ENCODE measurements around the gene PRPF40A. TPM values are rescaled to one million over a fixed set of nuclear protein-coding genes. Genes with fewer than 3 reads are reported as not detected.

Gene PRPF40A
- total and polyA plus RNA-seq, 9 of the 15 experiments (the other 6 are each of a cell fraction or from before 2014, with no cell fraction given) = 168 to 304 (median 264) TPM

- H3K9ac ChIP-seq (ENCODE audit: insufficient read depth in 1 of 2, low read depth in 2 of 2, low read length in 2 of 2) = no peak overlapping the region
- intact Hi-C loops (cut with micrococcal nuclease) (no loop called here), in situ Hi-C loops (cut with MboI) (no loop called here)
- 0% methylated on average over 2 of the region's 2 CpGs for WGBS (ENCODE audit: insufficient coverage, low coverage, missing lambda C conversion rate)
- no peaks in the 10 kb centered on the region for H3K36me3 ChIP-seq (ENCODE audit: control insufficient read depth, insufficient read depth, low read length)
- TF ChIP-seq MAZ (CRISPR knock-in tag; conservative IDR thresholded peaks at IDR 0.05 in 1 of 2, IDR thresholded peaks at IDR 0.05 in 1 of 2) = no peak
- no peak for DNase-seq (ENCODE audit: extremely low read depth in 1 of 4, low spot score in 3 of 4)
- no peak for FAIRE-seq
- no peak overlapping the region for H3K27ac ChIP-seq (ENCODE audit: extremely low read depth, low read depth, low read length)
- CTCF ChIA-PET (ENCODE audit: low intra/inter-chr PET ratio) = no interaction called here
- no peak overlapping the region for H3K4me2 ChIP-seq (ENCODE audit: insufficient read depth, low read length)
- no peak overlapping the region for H2AFZ ChIP-seq (ENCODE audit: low read depth, low read length)
- no peaks in the 10 kb centered on the region for H3K4me1 ChIP-seq (replicated peaks in 1 of 2; ENCODE audit: control insufficient read depth in 2 of 2, insufficient read depth in 2 of 2, low read length in 2 of 2)
- H4K20me1 ChIP-seq (replicated peaks; ENCODE audit: control insufficient read depth, insufficient read depth, low read length) = no peaks in the 10 kb centered on the region
- no peaks in the 10 kb centered on the region for H3K79me2 ChIP-seq (ENCODE audit: control insufficient read depth, insufficient read depth, low read length)
- no peaks in the 10 kb centered on the region for H3K9me3 ChIP-seq (replicated peaks; ENCODE audit: control insufficient read depth, insufficient read depth, low read depth, low read length)
- BruUV-seq (replicated peaks) = no TSS peak
- peaks cover 10 to 13% of the 10 kb centered on the region in 2 experiments; a peak in 3 of 5 replicates for H3K27me3 ChIP-seq (ENCODE audit: control insufficient read depth in 2 of 2, insufficient read depth in 2 of 2, low read length in 2 of 2)
- H3K4me3 ChIP-seq = no peak overlapping the region
- no peak for ATAC-seq
- H3K9me1 ChIP-seq (ENCODE audit: control insufficient read depth, insufficient read depth, low read length) = no peaks in the 10 kb centered on the region
- POLR2A ChIA-PET = no interaction called here
Measured at GRCh38 chr2:152613235-152613634, 104.0 kb downstream of the PRPF40A start.

GRCh38 chr2:152611458-152612231, 105.6 kb downstream of the PRPF40A start:
- BruUV-seq (replicated peaks) = no TSS peak
- Histone ChIP-seq H3K79me2 (ENCODE audit: control insufficient read depth, insufficient read depth, low read length) (no peaks in the 10 kb centered on the region), H3K4me3 (no peak overlapping the region), H3K27ac (ENCODE audit: extremely low read depth, low read depth, low read length) (no peak overlapping the region), H3K9ac (ENCODE audit: insufficient read depth in 1 of 2, low read depth in 2 of 2, low read length in 2 of 2) (no peak overlapping the region), H3K4me2 (ENCODE audit: insufficient read depth, low read length) (no peak overlapping the region), H3K27me3 (ENCODE audit: control insufficient read depth in 2 of 2, insufficient read depth in 2 of 2, low read length in 2 of 2) (peaks cover 13 to 14% of the 10 kb centered on the region in 2 experiments; a peak in 4 of 5 replicates), H3K4me1 (replicated peaks in 1 of 2; ENCODE audit: control insufficient read depth in 2 of 2, insufficient read depth in 2 of 2, low read length in 2 of 2) (no peaks in the 10 kb centered on the region), H2AFZ (ENCODE audit: low read depth, low read length) (no peak overlapping the region), H3K36me3 (ENCODE audit: control insufficient read depth, insufficient read depth, low read length) (no peaks in the 10 kb centered on the region), H3K9me3 (replicated peaks; ENCODE audit: control insufficient read depth, insufficient read depth, low read depth, low read length) (no peaks in the 10 kb centered on the region), H4K20me1 (replicated peaks; ENCODE audit: control insufficient read depth, insufficient read depth, low read length) (no peaks in the 10 kb centered on the region), H3K9me1 (ENCODE audit: control insufficient read depth, insufficient read depth, low read length) (no peaks in the 10 kb centered on the region)
- no peak for FAIRE-seq
- ChIA-PET POLR2A (interaction anchor here (0.6 to 1.2 kb wide), 2 partner anchors 13 to 42 kb away, joined by 3 read pairs; no protein-coding TSS in a partner anchor), CTCF (ENCODE audit: low intra/inter-chr PET ratio) (no interaction called here)
- in situ Hi-C loops (cut with MboI) = no loop called here
- intact Hi-C loops (cut with micrococcal nuclease) = no loop called here
- DNase-seq (ENCODE audit: extremely low read depth in 1 of 4, low spot score in 3 of 4) = no peak
- 0 out of 2 replicates have a peak, but pooled peaks have one; percentile 22 for TF ChIP-seq CEBPB (tag; IDR thresholded peaks at IDR 0.05)
- TF ChIP-seq JUND (IDR thresholded peaks at IDR 0.05; ENCODE audit: borderline replicate concordance, low read depth, low read length) = no peak
- TF ChIP-seq JUND (tag; IDR thresholded peaks at IDR 0.05; ENCODE audit: borderline replicate concordance, low read depth, low read length) = 0 out of 3 replicates have a peak, but pooled peaks have one; percentile 26
- no peak for TF ChIP-seq ILK (tag; IDR thresholded peaks at IDR 0.05; ENCODE audit: borderline replicate concordance, low read depth)
- no peak for TF ChIP-seq CEBPG (CRISPR knock-in tag; IDR thresholded peaks at IDR 0.05)
- TF ChIP-seq CEBPG (tag; conservative IDR thresholded peaks at IDR 0.05 in 1 of 2, IDR thresholded peaks at IDR 0.05 in 1 of 2) = peak; percentile 80 to 94
- TF ChIP-seq FOSL1 (tag; conservative IDR thresholded peaks at IDR 0.05) = peak; percentile 66
- 0 out of 2 replicates have a peak, but pooled peaks have one; percentile 14 for TF ChIP-seq ZNF384 (IDR thresholded peaks at IDR 0.05; ENCODE audit: low read depth, low read length)
- peak; percentile 15; the same call in 1 of the 2 replicates for TF ChIP-seq NFE2 (IDR thresholded peaks at IDR 0.05; ENCODE audit: low read depth)
- no peak for TF ChIP-seq CBX5 (IDR thresholded peaks at IDR 0.05; ENCODE audit: borderline replicate concordance, low read depth)
- 1% methylated on average over 5 of the region's 5 CpGs for WGBS (ENCODE audit: insufficient coverage, low coverage, missing lambda C conversion rate)
- ATAC-seq = peak; percentile 47; the same call in 2 of the 3 replicates
